BJ (cell line): Measurements from ENCODE around the gene PLCG1. TPM values are rescaled to one million over a fixed set of nuclear protein-coding genes. Genes with fewer than 3 reads are reported as not detected.

Source experiments
- CTCF ChIA-PET: fragments of 350-600 bp; formaldehyde crosslinking; extraction: SDS; loops from one replicate; lab custom pipeline; 2021; ENCODE audit warnings: antibody characterized with exemption, inconsistent platforms; lab: Yijun Ruan, JAX
- POLR2A ChIA-PET: fragments of 300-600 bp; sonication (Branson Sonifier 250); formaldehyde crosslinking; extraction: SDS; loops from one replicate; lab custom pipeline; 2021; ENCODE audit warnings: antibody characterized with exemption; lab: Charles Lee
- DNase-seq: peaks from one replicate; pipeline ENCODE4 v3.0.0-alpha.2; 2011; ENCODE audit warnings: low read depth
- H3K27me3 ChIP-seq: 2 replicates; pipeline ENCODE4 v1.6.0; 2011; ENCODE audit warnings: low read length; ENCODE audit not compliant: control insufficient read depth, insufficient read depth
- H3K36me3 ChIP-seq: 2 replicates; pipeline ENCODE4 v1.5.1; 2011; ENCODE audit warnings: low read length; ENCODE audit not compliant: control insufficient read depth, insufficient read depth
- H3K4me3 ChIP-seq: 2 replicates; pipeline ENCODE4 v1.5.1; 2011; ENCODE audit warnings: low read depth, mild to moderate bottlenecking, control low read depth, low read length
- polyA minus RNA-seq: library from RNA; depleted of rRNA, polyadenylated mRNA; stranded (reverse); fragments of >200 nt; gene quantifications from 2 replicates; pipeline ENCODE4 v1.2.3, GENCODE V29; 2011; rRNA and poly(A)+ RNA removed
- polyA plus RNA-seq: library from polyadenylated mRNA; depleted of rRNA; stranded (reverse); fragments of >200 nt; gene quantifications from 2 replicates; pipeline ENCODE4 v1.2.3, GENCODE V29; 2011; rRNA removed
- TF ChIP-seq, protein P1 (sequence below): IDR thresholded peaks from 2 replicates; pipeline ENCODE4 v1.5.1; 2011; ENCODE audit warnings: low read depth, mild to moderate bottlenecking, control low read depth, inconsistent platforms, low read length, moderate library complexity; ENCODE audit not compliant: insufficient read depth

PLCG1 gene
- 29.7 and 46.5 TPM in 2 replicates for polyA plus RNA-seq
- 48.2 and 56.2 TPM in 2 replicates for polyA minus RNA-seq

- ChIA-PET CTCF (interaction anchor here (0.6 to 2.3 kb wide), 9 partner anchors 15 to 274 kb away, joined by 3 to 6 read pairs (median 4); partner anchors contain the start of gene LPIN3), POLR2A (no interaction called here)
- Histone ChIP-seq H3K27me3 (no peaks in the 10 kb centered on the region), H3K4me3 (peak within 1 kb of the TSS; percentile 74), H3K36me3 (no peaks in the 10 kb centered on the region)
- TF ChIP-seq, protein P1, sequence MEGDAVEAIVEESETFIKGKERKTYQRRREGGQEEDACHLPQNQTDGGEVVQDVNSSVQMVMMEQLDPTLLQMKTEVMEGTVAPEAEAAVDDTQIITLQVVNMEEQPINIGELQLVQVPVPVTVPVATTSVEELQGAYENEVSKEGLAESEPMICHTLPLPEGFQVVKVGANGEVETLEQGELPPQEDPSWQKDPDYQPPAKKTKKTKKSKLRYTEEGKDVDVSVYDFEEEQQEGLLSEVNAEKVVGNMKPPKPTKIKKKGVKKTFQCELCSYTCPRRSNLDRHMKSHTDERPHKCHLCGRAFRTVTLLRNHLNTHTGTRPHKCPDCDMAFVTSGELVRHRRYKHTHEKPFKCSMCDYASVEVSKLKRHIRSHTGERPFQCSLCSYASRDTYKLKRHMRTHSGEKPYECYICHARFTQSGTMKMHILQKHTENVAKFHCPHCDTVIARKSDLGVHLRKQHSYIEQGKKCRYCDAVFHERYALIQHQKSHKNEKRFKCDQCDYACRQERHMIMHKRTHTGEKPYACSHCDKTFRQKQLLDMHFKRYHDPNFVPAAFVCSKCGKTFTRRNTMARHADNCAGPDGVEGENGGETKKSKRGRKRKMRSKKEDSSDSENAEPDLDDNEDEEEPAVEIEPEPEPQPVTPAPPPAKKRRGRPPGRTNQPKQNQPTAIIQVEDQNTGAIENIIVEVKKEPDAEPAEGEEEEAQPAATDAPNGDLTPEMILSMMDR, result no peak
- DNase-seq, result no peak
Measured at GRCh38 chr20:41136680-41137613, at the start of gene PLCG1. Gene PLCG1, plus strand, starts transcription at chr20:41137543. Its CDS starts 99 bp downstream, at chr20:41137642.

GRCh38 chr20:41087777-41088176 is 49.6 kb upstream of the PLCG1 start:
- no peak for DNase-seq
- ChIA-PET CTCF (interaction anchor here (1.0 to 1.4 kb wide), 4 partner anchors 8 to 252 kb away, joined by 3 read pairs; partner anchors contain the start of gene LPIN3), POLR2A (no interaction called here)
- H3K27me3 ChIP-seq, result no peaks in the 10 kb centered on the region
- no peak overlapping the region for H3K4me3 ChIP-seq
- H3K36me3 ChIP-seq, result peaks cover 6% of the 10 kb centered on the region
- TF ChIP-seq, protein P1, result no peak

GRCh38 chr20:41089555-41089954 is 47.8 kb upstream of the PLCG1 start:
- no peak for DNase-seq
- no peaks in the 10 kb centered on the region for H3K27me3 ChIP-seq
- POLR2A ChIA-PET, result no interaction called here
- TF ChIP-seq, protein P1, result no peak
- H3K36me3 ChIP-seq, result peaks cover 10% of the 10 kb centered on the region
- H3K4me3 ChIP-seq, result no peak overlapping the region
- CTCF ChIA-PET, result interaction anchor here (1.3 kb wide), 1 partner anchor 126 kb away, joined by 3 read pairs; no protein-coding TSS in a partner anchor

- TF ChIP-seq, protein P1, result no peak
- ChIA-PET CTCF (interaction anchor here (0.9 to 3.0 kb wide), 2 partner anchors 102 to 124 kb away, joined by 3 to 16 read pairs; no protein-coding TSS in a partner anchor), POLR2A (no interaction called here)
- DNase-seq, result no peak
- Histone ChIP-seq H3K27me3 (no peaks in the 10 kb centered on the region), H3K4me3 (no peak overlapping the region), H3K36me3 (peaks cover 6% of the 10 kb centered on the region)
Measured at GRCh38 chr20:41091927-41092326, 45.4 kb upstream of the PLCG1 start.
